Endodermal cell (in vitro differentiated cells): ENCODE results near the gene THSD4. TPM values are rescaled to one million over a fixed set of nuclear protein-coding genes. Genes with fewer than 3 reads are reported as not detected.
"Not testable (repeated sequence)": the region's sequence is repeated elsewhere in the genome, so short reads cannot be mapped to it uniquely, and the experiment has no call there.

Experiments used
- DNase-seq: peaks from one replicate; pipeline ENCODE4 v3.0.0-alpha.2; 2017
- H3K27ac ChIP-seq: 2 replicates; pipeline ENCODE4 v1.5.1; 2013; ENCODE audit warnings: mild to moderate bottlenecking, low read depth, low read length, moderate library complexity
- H3K27me3 ChIP-seq: 2 replicates; pipeline ENCODE4 v1.6.1; 2013; ENCODE audit warnings: mild to moderate bottlenecking, low read length, moderate library complexity; ENCODE audit not compliant: insufficient read depth, control insufficient read depth, poor library complexity, severe bottlenecking
- H3K36me3 ChIP-seq: 2 replicates; pipeline ENCODE4 v1.7.0; 2013; ENCODE audit warnings: mild to moderate bottlenecking, low read length, moderate library complexity; ENCODE audit not compliant: control insufficient read depth, insufficient read depth
- H3K4me1 ChIP-seq: one replicate; pipeline ENCODE4 v1.7.0; 2013; ENCODE audit warnings: low read length; ENCODE audit not compliant: control insufficient read depth, insufficient read depth
- H3K4me3 ChIP-seq: 2 replicates; pipeline ENCODE4 v1.5.1; 2013; ENCODE audit warnings: mild to moderate bottlenecking, low read length, moderate library complexity
- H3K9ac ChIP-seq: 2 replicates; pipeline ENCODE4 v1.6.1; 2013; ENCODE audit warnings: mild to moderate bottlenecking, low read length, moderate library complexity; ENCODE audit not compliant: poor library complexity, severe bottlenecking; ENCODE audit errors: extremely low read depth
- H3K9me3 ChIP-seq: 2 replicates; pipeline ENCODE4 v1.6.1; 2013; ENCODE audit warnings: mild to moderate bottlenecking, low read length, moderate library complexity; ENCODE audit not compliant: control insufficient read depth
- H3K27ac Mint-ChIP-seq: 2 replicates; pipeline ENCODE4 v1.8.0; 2020; ENCODE audit warnings: mixed read lengths
- H3K27me3 Mint-ChIP-seq: 2 replicates; pipeline ENCODE4 v1.8.0; 2021; ENCODE audit warnings: mild to moderate bottlenecking, mixed read lengths; ENCODE audit not compliant: insufficient read depth
- H3K36me3 Mint-ChIP-seq: 2 replicates; pipeline ENCODE4 v1.8.0; 2020; ENCODE audit warnings: low read depth, mixed read lengths
- H3K4me1 Mint-ChIP-seq: 2 replicates; pipeline ENCODE4 v1.8.0; 2020; ENCODE audit warnings: mixed read lengths
- H3K4me3 Mint-ChIP-seq: 2 replicates; pipeline ENCODE4 v1.8.0; 2020; ENCODE audit warnings: mild to moderate bottlenecking, moderate library complexity, mixed read lengths
- H3K9me3 Mint-ChIP-seq: 2 replicates; pipeline ENCODE4 v1.8.0; 2020; ENCODE audit warnings: mild to moderate bottlenecking, mixed read lengths
- WGBS, 2 experiments: methylation state at CpG; one replicate each; pipeline versions ENCODE4 v1.1.5 to v1.1.7; 2013; ENCODE audit warnings: missing lambda C conversion rate in 2 of 2, mixed read lengths in 1 of 2; ENCODE audit not compliant: insufficient coverage in 1 of 2, insufficient read length in 1 of 2; 5-methylcytosine and 5-hydroxymethylcytosine counted together
- total RNA-seq, 2 donors: library from RNA; stranded (reverse); fragmentation: NEBNext Ultra II Directional in 1 of 2; extraction: Animal tissue kit (Norgen Biotek cat#: 25700) in 1 of 2; gene quantifications; 2 replicates in 1 of 2; 3 replicates in 1 of 2; pipeline ENCODE4 v1.2.1, GENCODE V29; 2021
- TF ChIP-seq, protein P1 (sequence below): fragments of 200-600 bp; sonication (generic); conservative IDR thresholded peaks from 2 replicates; pipeline ENCODE4 v1.5.0; 2021; ENCODE audit warnings: antibody characterized with exemption, mild to moderate bottlenecking

THSD4 gene
- total RNA-seq, 2 donors from 2014 or later: 4.6 to 5.4 TPM

DNA sequence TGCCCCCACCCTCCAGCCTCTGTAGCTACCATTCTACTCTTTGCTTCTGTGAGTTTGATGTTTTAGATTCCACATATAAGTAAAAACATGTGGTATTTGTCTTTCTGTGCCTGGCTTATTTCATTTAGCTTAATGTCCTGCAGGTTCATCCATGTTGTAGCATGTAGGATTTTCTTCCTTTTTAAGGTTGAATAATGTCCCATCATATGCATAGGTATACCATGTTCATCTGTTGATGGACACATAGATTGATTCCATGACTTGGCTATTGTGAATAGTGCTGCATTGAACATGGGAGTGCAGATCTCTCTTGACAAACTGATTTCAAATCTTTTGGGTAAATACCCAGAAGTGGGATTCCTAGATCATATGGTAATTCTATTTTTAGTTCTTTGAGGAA, 11.8 kb downstream of the THSD4 start:
- H3K4me3 Mint-ChIP-seq: no peak overlapping the region
- H3K4me3 ChIP-seq: no peak overlapping the region
- no peak overlapping the region for H3K9ac ChIP-seq
- no peaks in the 10 kb centered on the region for H3K9me3 Mint-ChIP-seq
- H3K36me3 ChIP-seq: no peaks in the 10 kb centered on the region
- no peaks in the 10 kb centered on the region for H3K4me1 Mint-ChIP-seq
- no peaks in the 10 kb centered on the region for H3K27me3 ChIP-seq
- no peak overlapping the region for H3K27ac Mint-ChIP-seq
- H3K27me3 Mint-ChIP-seq: peaks cover 2% of the 10 kb centered on the region
- no peaks in the 10 kb centered on the region for H3K36me3 Mint-ChIP-seq
- TF ChIP-seq, protein P1, sequence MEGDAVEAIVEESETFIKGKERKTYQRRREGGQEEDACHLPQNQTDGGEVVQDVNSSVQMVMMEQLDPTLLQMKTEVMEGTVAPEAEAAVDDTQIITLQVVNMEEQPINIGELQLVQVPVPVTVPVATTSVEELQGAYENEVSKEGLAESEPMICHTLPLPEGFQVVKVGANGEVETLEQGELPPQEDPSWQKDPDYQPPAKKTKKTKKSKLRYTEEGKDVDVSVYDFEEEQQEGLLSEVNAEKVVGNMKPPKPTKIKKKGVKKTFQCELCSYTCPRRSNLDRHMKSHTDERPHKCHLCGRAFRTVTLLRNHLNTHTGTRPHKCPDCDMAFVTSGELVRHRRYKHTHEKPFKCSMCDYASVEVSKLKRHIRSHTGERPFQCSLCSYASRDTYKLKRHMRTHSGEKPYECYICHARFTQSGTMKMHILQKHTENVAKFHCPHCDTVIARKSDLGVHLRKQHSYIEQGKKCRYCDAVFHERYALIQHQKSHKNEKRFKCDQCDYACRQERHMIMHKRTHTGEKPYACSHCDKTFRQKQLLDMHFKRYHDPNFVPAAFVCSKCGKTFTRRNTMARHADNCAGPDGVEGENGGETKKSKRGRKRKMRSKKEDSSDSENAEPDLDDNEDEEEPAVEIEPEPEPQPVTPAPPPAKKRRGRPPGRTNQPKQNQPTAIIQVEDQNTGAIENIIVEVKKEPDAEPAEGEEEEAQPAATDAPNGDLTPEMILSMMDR: no peak
- no peaks in the 10 kb centered on the region for H3K9me3 ChIP-seq
- no peaks in the 10 kb centered on the region for H3K4me1 ChIP-seq
- DNase-seq: no peak
- no peak overlapping the region for H3K27ac ChIP-seq

DNA sequence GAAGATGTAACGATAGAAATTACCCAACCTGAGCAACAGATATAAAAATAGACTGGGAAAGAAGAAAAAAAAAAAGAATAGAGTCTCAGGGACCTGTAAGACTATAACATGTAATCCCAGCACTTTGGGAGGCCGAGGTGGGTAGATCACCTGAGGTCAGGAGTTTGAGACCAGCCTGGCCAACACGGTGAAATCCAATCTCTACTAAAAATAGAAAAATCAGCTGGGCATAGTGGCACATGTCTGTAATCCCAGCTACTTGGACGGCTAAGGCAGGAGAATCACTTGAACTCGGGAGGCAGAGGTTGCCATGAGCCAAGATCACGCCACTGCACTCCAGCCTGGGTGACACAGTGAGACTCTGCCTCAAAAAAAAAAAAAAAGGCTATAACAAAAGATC, 12.9 kb downstream of the THSD4 start:
- H3K27ac Mint-ChIP-seq, H3K27me3 ChIP-seq, H3K27ac ChIP-seq, H3K4me3 Mint-ChIP-seq, H3K9ac ChIP-seq, H3K9me3 Mint-ChIP-seq, H3K4me1 ChIP-seq, H3K36me3 Mint-ChIP-seq, H3K9me3 ChIP-seq, DNase-seq, H3K4me1 Mint-ChIP-seq, H3K36me3 ChIP-seq, H3K4me3 ChIP-seq, H3K27me3 Mint-ChIP-seq: not testable (repeated sequence)
- 89 to 92% methylated on average over 5 to 6 of the region's 6 CpGs for WGBS, 2 experiments

DNA sequence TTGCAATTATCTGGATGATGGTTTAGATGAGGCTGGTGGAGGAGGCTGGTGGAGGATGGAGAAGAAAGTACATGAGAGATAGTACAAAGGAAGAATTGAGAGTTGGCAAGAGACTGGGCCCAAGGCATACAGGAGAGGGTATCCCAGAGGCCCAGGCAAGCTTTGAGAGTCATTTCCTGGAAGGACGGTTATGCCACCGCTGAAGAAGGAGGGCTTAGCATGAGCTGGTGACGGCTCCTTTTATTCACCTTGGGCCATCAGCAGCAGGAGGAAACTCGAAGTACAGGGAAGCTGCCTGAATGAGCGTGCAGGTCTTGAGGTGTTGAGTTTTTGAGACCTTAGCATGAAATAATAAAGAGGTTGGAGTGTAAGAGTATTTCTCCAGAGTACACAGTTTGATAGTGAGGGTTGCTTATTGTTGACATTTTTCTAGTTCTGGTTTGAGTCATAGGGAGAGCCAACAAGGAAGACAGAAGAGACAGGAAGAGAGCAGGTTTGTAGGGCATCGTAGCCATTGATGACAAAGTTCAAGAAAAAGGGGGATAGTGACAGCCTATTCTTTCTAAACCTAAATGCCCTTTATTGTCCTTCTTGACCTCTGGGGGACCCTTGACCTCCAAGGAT, 13.8 kb downstream of the THSD4 start:
- WGBS, 2 experiments: 94 to 100% methylated on average over 4 to 6 of the region's 6 CpGs
- H3K9me3 ChIP-seq: no peaks in the 10 kb centered on the region
- H3K4me1 ChIP-seq: no peaks in the 10 kb centered on the region
- Mint-ChIP-seq H3K27ac (no peak overlapping the region), H3K4me3 (no peak overlapping the region), H3K27me3 (peaks cover 2% of the 10 kb centered on the region), H3K9me3 (no peaks in the 10 kb centered on the region), H3K36me3 (no peaks in the 10 kb centered on the region), H3K4me1 (peaks cover 11% of the 10 kb centered on the region)
- H3K27me3 ChIP-seq: no peaks in the 10 kb centered on the region
- no peak overlapping the region for H3K9ac ChIP-seq
- H3K27ac ChIP-seq: no peak overlapping the region
- no peak overlapping the region for H3K4me3 ChIP-seq
- TF ChIP-seq, protein P1: no peak
- H3K36me3 ChIP-seq: no peaks in the 10 kb centered on the region
- DNase-seq: no peak

DNA sequence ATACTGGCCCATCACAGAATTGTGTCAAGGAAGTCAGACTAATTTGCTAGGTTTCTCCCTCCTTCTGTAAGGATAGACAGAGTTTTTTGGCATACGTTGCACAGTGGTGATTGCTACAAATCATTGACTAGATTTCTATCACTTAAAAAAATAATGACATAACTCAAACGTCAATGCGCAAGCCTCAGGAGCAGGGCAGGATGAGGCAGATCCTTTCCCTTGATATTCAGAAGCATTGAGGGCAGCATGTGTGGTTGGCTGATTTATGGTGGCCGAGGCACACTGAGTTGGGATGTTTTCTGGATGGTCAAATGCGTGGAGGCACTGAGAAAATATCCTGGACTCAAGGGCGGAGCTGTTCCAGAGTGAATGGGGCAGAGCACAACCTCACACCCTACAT, 14.4 kb downstream of the THSD4 start:
- Histone ChIP-seq H3K4me3 (no peak overlapping the region), H3K27me3 (no peaks in the 10 kb centered on the region), H3K4me1 (no peaks in the 10 kb centered on the region), H3K9me3 (no peaks in the 10 kb centered on the region), H3K9ac (no peak overlapping the region), H3K36me3 (no peaks in the 10 kb centered on the region), H3K27ac (no peak overlapping the region)
- TF ChIP-seq, protein P1: no peak
- H3K27me3 Mint-ChIP-seq: peaks cover 2% of the 10 kb centered on the region
- no peak overlapping the region for H3K27ac Mint-ChIP-seq
- H3K9me3 Mint-ChIP-seq: no peaks in the 10 kb centered on the region
- H3K4me1 Mint-ChIP-seq: peaks cover 13% of the 10 kb centered on the region
- WGBS, 2 experiments: 94 to 95% methylated on average over 6 of the region's 6 CpGs
- no peaks in the 10 kb centered on the region for H3K36me3 Mint-ChIP-seq
- H3K4me3 Mint-ChIP-seq: no peak overlapping the region
- no peak for DNase-seq
